Loucy (cell line): Measurements from ENCODE around the gene C4A.
"Not testable (repeated sequence)": the region's sequence is repeated elsewhere in the genome, so short reads cannot be mapped to it uniquely, and the experiment has no call there.

ENCODE experiments used
- H2AFZ ChIP-seq: fragments of 200-600 bp; sonication (generic); 2 replicates; pipeline ENCODE4 v1.6.0; 2016; ENCODE audit warnings: antibody characterized with exemption, mild to moderate bottlenecking, low read length, moderate library complexity
- H3F3A ChIP-seq: fragments of 200-600 bp; 2 replicates; pipeline ENCODE4 v1.6.0; 2016; ENCODE audit warnings: antibody characterized with exemption, low read depth, mild to moderate bottlenecking
- H3K27me3 ChIP-seq: fragments of 200-600 bp; sonication (generic); 2 replicates; pipeline ENCODE4 v1.6.1; 2014; ENCODE audit warnings: low read length, mild to moderate bottlenecking; ENCODE audit not compliant: insufficient read depth, poor library complexity, severe bottlenecking
- H3K36me3 ChIP-seq: fragments of 200-600 bp; sonication (generic); 2 replicates; pipeline ENCODE4 v1.6.1; 2016; ENCODE audit warnings: low read length; ENCODE audit not compliant: insufficient read depth
- H3K4me1 ChIP-seq: fragments of 200-600 bp; sonication (generic); 2 replicates; pipeline ENCODE4 v1.5.1; 2014; ENCODE audit warnings: low read length, mild to moderate bottlenecking; ENCODE audit not compliant: insufficient read depth, poor library complexity, severe bottlenecking
- H3K4me2 ChIP-seq: fragments of 200-600 bp; sonication (generic); 2 replicates; pipeline ENCODE4 v1.6.0; 2014; ENCODE audit warnings: antibody characterized with exemption, low read length, low read depth, mild to moderate bottlenecking; ENCODE audit not compliant: poor library complexity, severe bottlenecking
- H3K4me3 ChIP-seq: fragments of 200-600 bp; sonication (generic); 2 replicates; pipeline ENCODE4 v1.5.1; 2014; ENCODE audit warnings: low read length, mild to moderate bottlenecking, mixed read lengths; ENCODE audit not compliant: poor library complexity, severe bottlenecking
- H3K79me2 ChIP-seq: fragments of 200-600 bp; sonication (generic); 2 replicates; pipeline ENCODE4 v1.6.1; 2014; ENCODE audit warnings: low read length; ENCODE audit not compliant: insufficient read depth
- H3K9ac ChIP-seq: fragments of 200-600 bp; sonication (generic); 2 replicates; pipeline ENCODE4 v1.6.0; 2014; ENCODE audit warnings: mild to moderate bottlenecking, low read depth, low read length, moderate library complexity; ENCODE audit not compliant: poor library complexity, severe bottlenecking
- H3K9me2 ChIP-seq: fragments of 200-600 bp; sonication (generic); replicated peaks from 2 replicates; pipeline ENCODE4 v1.6.1; 2016; ENCODE audit warnings: low read depth, low read length, mixed read lengths
- H3K9me3 ChIP-seq: fragments of 200-600 bp; sonication (generic); 2 replicates; pipeline ENCODE4 v1.6.1; 2014; ENCODE audit warnings: mild to moderate bottlenecking, antibody characterized with exemption, low read length, low read depth; ENCODE audit not compliant: insufficient read depth
- H4K20me1 ChIP-seq: fragments of 200-600 bp; sonication (generic); 2 replicates; pipeline ENCODE4 v1.6.0; 2014; ENCODE audit warnings: antibody characterized with exemption, low read length, mild to moderate bottlenecking; ENCODE audit not compliant: insufficient read depth, poor library complexity, severe bottlenecking
- EZH2phosphoT487 ChIP-seq: fragments of 200-600 bp; IDR thresholded peaks from 2 replicates; pipeline ENCODE4 v1.6.1; 2018; ENCODE audit warnings: antibody characterized with exemption, mild to moderate bottlenecking, moderate library complexity, borderline replicate concordance
- TF ChIP-seq, protein P1 (sequence below): fragments of 200-600 bp; sonication (generic); conservative IDR thresholded peaks from 2 replicates; pipeline ENCODE4 v1.5.1; 2014; ENCODE audit warnings: mild to moderate bottlenecking, antibody characterized with exemption, low read length

C4A gene

DNA sequence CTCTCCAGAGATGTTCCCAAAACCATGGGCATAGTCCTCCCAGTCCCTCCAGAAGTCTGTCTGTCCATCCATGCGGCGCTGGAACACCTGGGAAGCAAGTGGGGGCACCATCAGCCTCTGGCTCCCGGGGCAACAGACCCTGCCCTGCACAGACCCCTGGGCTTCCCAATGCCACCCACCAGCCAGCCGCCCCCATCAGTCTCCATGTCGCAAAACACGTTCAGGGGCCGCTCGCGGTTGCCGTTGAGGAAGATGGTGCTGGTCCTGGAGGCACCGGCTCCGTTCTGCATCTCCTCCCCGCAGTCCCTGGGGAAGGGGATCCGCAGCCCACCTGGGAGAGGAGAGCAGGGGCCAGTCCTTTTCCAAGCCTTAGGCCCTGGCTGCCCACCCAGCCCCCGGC lies 60.4 kb downstream of the C4A start:
- not testable (repeated sequence) for H3K9me3 ChIP-seq, H3K9ac ChIP-seq, H3K4me2 ChIP-seq, H2AFZ ChIP-seq, H3K9me2 ChIP-seq, H3F3A ChIP-seq, H4K20me1 ChIP-seq, H3K36me3 ChIP-seq, H3K4me1 ChIP-seq, H3K4me3 ChIP-seq, H3K79me2 ChIP-seq, H3K27me3 ChIP-seq

- not testable (repeated sequence) for H3K9ac ChIP-seq, H3K4me3 ChIP-seq, H3F3A ChIP-seq, H3K27me3 ChIP-seq, H2AFZ ChIP-seq, H3K9me3 ChIP-seq, H3K9me2 ChIP-seq, H3K36me3 ChIP-seq, H3K4me1 ChIP-seq, H4K20me1 ChIP-seq, H3K79me2 ChIP-seq, H3K4me2 ChIP-seq
Observed at GRCh38 chr6:32043589-32044380, 61.9 kb downstream of the C4A start.

DNA sequence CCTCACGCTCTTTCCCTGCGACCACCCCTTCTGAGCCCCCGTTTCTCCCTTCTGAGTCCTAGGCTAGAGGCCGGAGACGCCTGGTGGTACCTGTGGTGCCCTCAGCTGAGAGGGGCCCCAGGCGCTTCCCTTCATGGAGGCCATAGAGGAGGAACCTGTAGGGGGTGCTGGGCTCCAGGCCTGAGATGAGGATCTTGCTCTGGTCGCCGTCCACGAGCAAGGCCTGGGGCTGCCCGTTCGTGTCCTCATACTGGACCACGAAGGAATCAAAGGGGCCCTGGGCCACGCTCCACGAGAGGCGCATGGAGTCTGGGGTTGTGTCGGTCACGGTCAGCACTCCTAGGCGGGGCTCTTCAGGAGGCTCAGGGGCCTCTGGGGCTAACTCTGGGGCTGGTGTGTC lies 63.1 kb downstream of the C4A start:
- H4K20me1 ChIP-seq, H3K4me3 ChIP-seq, H3K79me2 ChIP-seq, H3K9me2 ChIP-seq, H3K36me3 ChIP-seq, H3K4me1 ChIP-seq, H3K9ac ChIP-seq, H3K4me2 ChIP-seq, H3F3A ChIP-seq, H3K27me3 ChIP-seq, H3K9me3 ChIP-seq, H2AFZ ChIP-seq: not testable (repeated sequence)

GRCh38 chr6:32045811-32046449 lies 64.1 kb downstream of the C4A start:
- H2AFZ ChIP-seq: no peak overlapping the region
- no peaks in the 10 kb centered on the region for H3K27me3 ChIP-seq
- TF ChIP-seq, protein P1, sequence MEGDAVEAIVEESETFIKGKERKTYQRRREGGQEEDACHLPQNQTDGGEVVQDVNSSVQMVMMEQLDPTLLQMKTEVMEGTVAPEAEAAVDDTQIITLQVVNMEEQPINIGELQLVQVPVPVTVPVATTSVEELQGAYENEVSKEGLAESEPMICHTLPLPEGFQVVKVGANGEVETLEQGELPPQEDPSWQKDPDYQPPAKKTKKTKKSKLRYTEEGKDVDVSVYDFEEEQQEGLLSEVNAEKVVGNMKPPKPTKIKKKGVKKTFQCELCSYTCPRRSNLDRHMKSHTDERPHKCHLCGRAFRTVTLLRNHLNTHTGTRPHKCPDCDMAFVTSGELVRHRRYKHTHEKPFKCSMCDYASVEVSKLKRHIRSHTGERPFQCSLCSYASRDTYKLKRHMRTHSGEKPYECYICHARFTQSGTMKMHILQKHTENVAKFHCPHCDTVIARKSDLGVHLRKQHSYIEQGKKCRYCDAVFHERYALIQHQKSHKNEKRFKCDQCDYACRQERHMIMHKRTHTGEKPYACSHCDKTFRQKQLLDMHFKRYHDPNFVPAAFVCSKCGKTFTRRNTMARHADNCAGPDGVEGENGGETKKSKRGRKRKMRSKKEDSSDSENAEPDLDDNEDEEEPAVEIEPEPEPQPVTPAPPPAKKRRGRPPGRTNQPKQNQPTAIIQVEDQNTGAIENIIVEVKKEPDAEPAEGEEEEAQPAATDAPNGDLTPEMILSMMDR: no peak
- TF ChIP-seq EZH2phosphoT487: no peak
- no peaks in the 10 kb centered on the region for H3K36me3 ChIP-seq
- H3K4me3 ChIP-seq: no peak overlapping the region
- no peaks in the 10 kb centered on the region for H3K9me2 ChIP-seq
- no peaks in the 10 kb centered on the region for H3K79me2 ChIP-seq
- no peak overlapping the region for H3K4me2 ChIP-seq
- H3F3A ChIP-seq: no peaks in the 10 kb centered on the region
- H4K20me1 ChIP-seq: no peaks in the 10 kb centered on the region
- no peaks in the 10 kb centered on the region for H3K4me1 ChIP-seq
- H3K9ac ChIP-seq: no peak overlapping the region
- no peaks in the 10 kb centered on the region for H3K9me3 ChIP-seq
